Measurements from ENCODE around the gene STARD3. TPM values are rescaled to one million over a fixed set of nuclear protein-coding genes. Genes with fewer than 3 reads are reported as not detected.
A peak's percentile ranks its signal among the peaks of the same experiment; 100 is the strongest.
"Not testable (repeated sequence)": the region's sequence is repeated elsewhere in the genome, so short reads cannot be mapped to it uniquely, and the experiment has no call there.

Gene STARD3
- 10 to 100 TPM; 22.8 to 24.8 TPM for total RNA-seq
- long read RNA-seq, transcript STARD3-201 (15 exons, 2,132 nt): major isoform, 48 of 82 reads
- long read RNA-seq, partial matches to known transcripts: 13 of 82 reads
- long read RNA-seq, other reads (novel, unspliced or antisense): 19 of 82 reads

DNA sequence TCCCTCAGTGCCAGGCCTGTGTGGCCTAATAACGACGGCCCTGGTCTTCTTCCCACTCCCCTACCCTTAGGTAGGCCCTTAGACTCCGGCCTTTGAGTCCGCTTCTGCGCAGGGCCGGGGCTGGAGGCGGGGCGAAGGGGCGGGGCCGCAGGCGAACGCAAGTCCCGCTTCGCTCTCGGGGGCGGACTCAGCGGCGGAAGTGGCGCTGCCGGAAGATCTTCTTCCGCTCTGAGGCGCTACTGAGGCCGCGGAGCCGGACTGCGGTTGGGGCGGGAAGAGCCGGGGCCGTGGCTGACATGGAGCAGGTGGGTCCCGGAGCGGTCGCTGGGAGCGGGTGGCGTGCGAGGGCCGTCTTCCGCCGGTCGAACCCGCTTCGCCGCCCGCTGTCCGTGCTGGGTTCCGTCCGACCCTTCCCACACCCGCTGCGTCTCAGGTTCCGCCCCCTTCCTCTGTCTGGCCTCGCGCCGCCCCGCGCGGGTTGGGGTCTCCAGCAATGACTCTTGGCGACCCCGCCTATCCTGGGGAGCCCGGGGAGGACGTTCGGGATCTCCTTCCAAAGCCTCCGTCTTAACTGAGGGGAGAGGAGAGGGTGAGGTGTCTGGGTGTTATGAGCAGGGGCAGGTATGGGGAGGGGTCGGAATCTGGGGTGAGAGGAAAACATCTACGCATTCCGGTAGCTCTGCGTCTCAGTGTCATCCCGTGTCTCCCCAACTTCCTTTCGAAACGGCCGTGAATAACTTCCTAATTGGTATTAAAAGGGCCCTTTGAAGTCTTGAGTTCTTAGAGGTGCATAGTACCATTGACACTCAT, at the start of gene STARD3:
Gene STARD3, plus strand, starts transcription at position 218 of the 810 bp plus-strand sequence. CDS start 16,388 bp downstream, outside the sequence.
- DNase-seq: peak; percentile 95
- intact Hi-C loops (cut with DNase I): no loop called here

GRCh38 chr17:39590180-39590579, 46.8 kb upstream of the STARD3 start:
- DNase-seq; ATAC-seq; intact Hi-C loops (cut with DNase I): not testable (repeated sequence)

More for the DNA sequence above, at the start of gene STARD3:
- peak; percentile 95 to 97 for ATAC-seq

- no peak for DNase-seq
- intact Hi-C loops (cut with DNase I): no loop called here
- peak; percentile 19 to 44 for ATAC-seq
These were observed 44.7 kb upstream of the STARD3 start for GRCh38 chr17:39591958-39592954.

- ATAC-seq: no peak
- DNase-seq: no peak
- intact Hi-C loops (cut with DNase I): no loop called here
These were observed 43.6 kb upstream of the STARD3 start for GRCh38 chr17:39593371-39593770.

DNA sequence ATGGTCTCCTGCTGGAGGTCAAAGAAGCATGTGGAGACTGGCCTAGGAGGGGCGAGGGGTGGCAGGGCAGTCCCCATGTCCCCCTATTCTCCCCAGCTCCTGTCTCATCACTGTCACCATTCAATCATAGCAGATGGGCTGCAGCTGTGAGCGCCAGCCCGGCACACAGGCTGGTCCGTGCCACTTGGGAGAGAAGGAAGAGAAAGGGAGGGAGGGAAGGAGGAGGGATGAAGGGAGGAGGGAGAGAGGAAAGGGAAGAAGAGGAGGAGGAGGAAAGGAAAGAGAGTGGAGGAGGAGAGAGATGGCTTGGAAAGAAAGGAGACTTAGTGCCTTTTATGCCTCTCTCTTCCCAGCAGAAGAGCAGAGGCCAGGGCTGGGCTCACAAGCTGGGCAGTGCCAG, 41.6 kb upstream of the STARD3 start:
- ATAC-seq (no peak), DNase-seq (no peak)
- intact Hi-C loops (cut with DNase I): no loop called here

DNA sequence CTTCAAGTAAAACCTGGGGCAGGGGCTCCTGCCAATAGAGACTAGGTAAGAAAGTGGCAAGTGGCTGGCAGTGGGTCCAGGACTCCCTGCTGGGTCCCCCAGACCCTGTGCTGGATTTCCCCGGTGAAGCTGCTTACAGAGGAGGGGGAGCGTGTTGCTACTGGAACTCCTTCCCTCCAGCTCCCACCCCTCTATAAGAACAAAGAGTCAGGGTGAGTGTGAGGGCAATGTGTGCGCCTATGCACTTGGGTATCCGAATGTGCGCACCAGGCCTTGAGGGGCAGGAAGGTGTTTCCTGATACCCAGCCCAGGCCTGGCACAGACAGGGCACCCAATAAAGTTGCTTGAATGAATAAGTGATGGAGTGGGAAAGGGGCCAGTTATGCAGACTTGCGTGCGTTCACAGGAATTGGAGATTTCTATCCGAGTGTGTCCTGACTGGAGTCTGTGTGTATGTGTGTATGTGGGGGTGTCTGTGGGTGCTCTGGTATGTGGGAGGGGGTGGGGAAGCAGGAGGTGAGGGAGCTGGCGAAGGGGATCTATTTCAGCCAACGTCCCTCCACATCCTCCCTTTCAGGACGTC, 40.9 kb upstream of the STARD3 start:
- ATAC-seq: no peak
- intact Hi-C loops (cut with DNase I): no loop called here
- DNase-seq: no peak

- ATAC-seq (no peak), DNase-seq (no peak)
- intact Hi-C loops (cut with DNase I): no loop called here
These were observed 40.2 kb upstream of the STARD3 start for GRCh38 chr17:39596543-39597267.

DNA sequence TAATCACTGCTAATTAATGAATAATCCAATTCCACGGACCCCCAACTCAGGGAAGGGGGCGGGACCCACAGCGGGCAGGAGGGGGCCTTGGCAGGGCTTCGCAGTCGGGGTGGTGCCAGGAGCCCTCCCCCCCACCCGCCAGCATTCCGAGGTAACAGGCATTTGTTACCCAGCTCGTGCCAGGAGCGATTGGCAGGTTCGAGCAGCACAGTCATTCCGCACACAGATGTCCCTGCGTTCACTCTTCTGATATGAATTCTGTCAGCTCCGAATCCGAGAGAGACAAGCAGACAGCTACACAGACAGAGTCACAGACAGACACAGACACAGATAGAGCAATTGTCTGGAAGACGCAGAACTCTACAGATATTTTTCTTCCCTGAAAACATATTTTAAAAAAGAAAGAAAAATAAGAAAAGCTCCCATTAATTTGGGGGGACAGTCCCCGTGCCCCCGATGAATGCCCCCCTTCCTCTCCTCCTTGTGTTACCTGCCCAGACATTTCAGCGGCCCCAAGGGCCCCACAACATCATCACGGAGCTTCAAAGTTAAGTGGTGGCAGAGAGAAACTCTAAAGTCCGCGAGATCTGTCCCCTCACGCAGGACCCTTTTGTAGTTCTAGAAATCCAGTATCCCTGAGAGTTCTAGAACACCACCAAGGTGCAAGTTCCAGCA, 39.4 kb upstream of the STARD3 start:
- DNase-seq (no peak), ATAC-seq (no peak)
- intact Hi-C loops (cut with DNase I): no loop called here

- ATAC-seq (no peak), DNase-seq (no peak)
- intact Hi-C loops (cut with DNase I): no loop called here
These were observed 38.9 kb upstream of the STARD3 start for GRCh38 chr17:39598047-39598481.

DNA sequence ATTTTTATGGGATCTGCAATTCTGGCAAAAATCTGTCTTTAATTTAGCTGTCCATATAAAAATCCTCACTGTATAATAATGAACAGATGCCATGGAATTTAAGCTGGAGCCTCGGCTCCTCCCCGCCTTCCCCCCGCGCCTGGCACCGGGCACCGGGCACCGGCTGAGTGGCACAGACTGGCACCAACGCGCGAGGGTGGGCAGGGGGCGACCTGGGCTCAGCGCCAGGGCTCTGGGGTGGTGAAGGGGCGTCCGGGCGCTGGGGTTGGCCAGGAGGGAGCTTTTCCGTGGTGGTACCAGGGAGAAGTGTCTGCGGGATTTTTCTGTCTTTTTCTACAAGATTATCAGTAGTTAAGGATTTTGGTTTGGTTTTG, 38.3 kb upstream of the STARD3 start:
- intact Hi-C loops (cut with DNase I): no loop called here
- no peak for ATAC-seq
- no peak for DNase-seq

GRCh38 chr17:39599004-39599664, 37.8 kb upstream of the STARD3 start:
- intact Hi-C loops (cut with DNase I): no loop called here
- peak in 1 of 2 donors; percentile 18 for ATAC-seq
- DNase-seq: no peak

- intact Hi-C loops (cut with DNase I): no loop called here
- ATAC-seq (no peak), DNase-seq (no peak)
These were observed 37.2 kb upstream of the STARD3 start for GRCh38 chr17:39599665-39600231.

DNA sequence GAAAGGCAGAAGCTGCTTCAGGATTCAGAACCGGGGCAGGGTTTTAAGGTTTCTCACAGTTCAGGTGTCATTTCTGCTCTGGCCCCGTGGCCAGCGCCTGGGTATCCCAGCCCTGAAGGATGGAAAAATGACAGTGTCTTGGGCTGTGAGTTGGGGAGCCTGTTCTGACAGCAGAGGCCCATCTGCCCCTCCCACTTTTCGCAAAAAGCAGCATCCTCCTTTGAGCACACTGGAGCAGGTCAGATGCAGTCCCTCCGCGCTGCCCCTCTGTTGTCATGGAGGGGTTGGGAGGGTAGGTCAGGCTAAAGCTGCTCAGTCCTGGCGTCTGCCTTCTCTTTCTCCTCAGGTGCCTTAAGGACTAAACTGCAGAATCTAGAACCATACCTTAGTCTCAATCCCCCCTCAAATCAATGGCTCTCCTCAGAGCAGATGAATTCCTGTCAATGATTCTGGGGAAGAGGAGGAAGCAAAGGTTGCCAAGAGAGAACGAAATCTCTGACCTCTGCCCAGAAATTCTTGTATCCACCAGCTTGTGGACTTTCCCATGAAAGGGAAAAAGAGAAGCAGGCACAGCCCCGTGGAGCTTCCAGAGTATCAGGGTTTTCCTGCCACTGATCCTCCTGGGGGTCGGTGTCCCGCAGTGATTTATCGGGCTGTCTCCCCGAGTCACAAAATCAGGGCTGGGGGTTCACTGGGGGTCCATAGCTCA, 36.5 kb upstream of the STARD3 start:
- ATAC-seq (no peak), DNase-seq (no peak)
- intact Hi-C loops (cut with DNase I): no loop called here

DNA sequence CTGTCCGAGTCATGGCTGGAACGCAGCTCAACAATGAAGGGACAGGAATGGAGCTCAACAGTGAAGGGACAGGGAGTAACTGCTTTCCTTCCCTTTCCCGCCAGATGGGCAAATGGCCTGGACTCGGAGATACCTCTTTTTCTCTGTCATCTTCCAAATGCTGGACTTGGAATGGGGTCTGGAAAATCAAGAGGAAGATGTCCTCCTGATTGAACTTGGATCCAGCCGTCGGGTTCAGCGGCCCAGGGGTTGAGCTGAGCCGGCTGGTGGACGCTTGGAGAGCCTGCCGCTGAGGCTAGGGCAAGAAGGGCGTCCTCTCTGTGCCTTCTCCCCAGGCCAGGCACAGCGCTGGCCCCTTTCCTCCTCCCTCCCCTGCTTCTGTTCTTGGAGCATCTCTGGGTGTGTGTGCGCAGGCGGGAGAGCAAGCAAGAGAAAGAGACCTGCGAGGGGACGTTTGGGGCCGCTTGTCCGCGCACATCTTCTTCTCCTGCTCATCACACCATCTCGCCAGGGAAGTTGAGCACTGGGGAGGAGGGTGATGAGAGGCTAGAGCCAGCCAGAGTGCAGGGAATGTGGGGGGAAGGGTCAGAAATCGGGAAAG, 35.8 kb upstream of the STARD3 start:
- DNase-seq (no peak), ATAC-seq (no peak)
- intact Hi-C loops (cut with DNase I): no loop called here

- ATAC-seq: no peak
- intact Hi-C loops (cut with DNase I): no loop called here
These were observed 35.0 kb upstream of the STARD3 start for GRCh38 chr17:39601758-39602532.

More at GRCh38 chr17:39601758-39602532, 35.0 kb upstream of the STARD3 start:
- no peak for DNase-seq

Data from left cardiac atrium (tissue), 4 donors.